Gastrocnemius medialis (tissue), 4 donors: ENCODE data around the gene NPR2.

Source experiments
- CTCF ChIP-seq, 5 experiments: fragments of 450-650 bp in 3 of 5; fragments of 200-600 bp in 2 of 5; sonication (generic) in 2 of 5; IDR thresholded peaks in 4 of 5; conservative IDR thresholded peaks in 1 of 5; 1 replicate in 4 of 5; 2 replicates in 1 of 5; pipeline ENCODE4 v1.5.1; 2016 to 2019; ENCODE audit warnings: antibody characterized with exemption in 5 of 5, mild to moderate bottlenecking in 3 of 5, moderate library complexity in 3 of 5
- POLR2A ChIP-seq, 2 donors: fragments of 450-650 bp; IDR thresholded peaks; one replicate each; pipeline ENCODE4 v1.6.1; 2017; ENCODE audit warnings: antibody characterized with exemption in 2 of 2, mild to moderate bottlenecking in 2 of 2, moderate library complexity in 2 of 2

DNA sequence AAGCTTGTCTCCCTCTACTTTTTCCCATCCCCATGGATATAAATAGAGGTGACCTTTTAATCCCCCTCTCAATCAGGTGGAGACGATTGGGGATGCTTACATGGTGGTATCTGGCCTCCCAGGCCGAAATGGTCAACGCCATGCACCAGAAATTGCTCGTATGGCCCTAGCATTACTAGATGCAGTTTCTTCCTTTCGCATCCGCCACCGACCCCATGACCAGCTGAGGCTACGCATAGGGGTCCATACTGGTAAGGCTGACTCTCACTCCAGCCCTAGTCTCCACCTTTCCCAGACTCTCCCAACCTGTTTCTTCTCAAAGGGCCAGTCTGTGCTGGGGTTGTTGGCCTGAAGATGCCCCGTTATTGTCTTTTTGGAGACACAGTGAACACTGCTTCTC lies 17.0 kb downstream of the NPR2 start:
- TF ChIP-seq CTCF (IDR thresholded peaks at IDR 0.05 in 4 of 5, conservative IDR thresholded peaks at IDR 0.05 in 1 of 5) (no peak), POLR2A (IDR thresholded peaks at IDR 0.05) (no peak)
